ENCODE data around the gene DHTKD1. TPM values are rescaled to one million over a fixed set of nuclear protein-coding genes. Genes with fewer than 3 reads are reported as not detected.

The DHTKD1 gene
- total RNA-seq, 1 experiment from 2014 or later, result 20.6 TPM

DNA sequence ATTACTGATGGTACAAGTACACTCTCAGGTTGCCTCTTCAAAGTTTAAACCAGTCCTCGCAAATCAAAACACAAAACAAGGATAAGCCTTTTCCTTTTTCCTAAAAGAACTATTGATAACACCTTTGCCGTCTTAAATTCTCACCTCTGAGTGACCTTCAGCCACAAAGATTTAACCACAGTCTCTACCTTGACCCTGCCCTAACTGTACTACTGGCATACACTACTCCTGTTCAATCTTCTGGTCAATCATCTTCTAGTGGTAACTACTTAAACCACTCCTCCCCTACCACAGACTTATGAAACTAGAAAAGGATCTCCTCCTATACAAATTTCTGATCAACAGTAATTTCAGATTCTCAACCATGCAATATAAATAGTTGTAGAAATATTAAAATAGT is 41.2 kb upstream of the DHTKD1 start:
- peaks cover 95% of the 10 kb centered on the region for H3K79me2 ChIP-seq (ENCODE audit: insufficient read depth, low read length)
- ChIA-PET POLR2A (no interaction called here), CTCF (no interaction called here), RAD21 (ENCODE audit: low non-redundant PET in 1 of 2, low total read pairs in 2 of 2, uncharacterized antibody in 2 of 2, unreplicated experiment in 2 of 2) (no interaction called here)
- no peaks in the 10 kb centered on the region for H4K20me1 ChIP-seq (ENCODE audit: insufficient read depth)
- TF ChIP-seq RAD21 (IDR thresholded peaks at IDR 0.05; ENCODE audit: low read depth), result no peak
- no peak overlapping the region for H3K4me2 ChIP-seq (ENCODE audit: low read length)
- H3K9ac ChIP-seq (ENCODE audit: low read length), result no peak overlapping the region
- no TSS peak for BruUV-seq (replicated peaks)
- no peak overlapping the region for H3K4me3 ChIP-seq (replicated peaks in 1 of 2; ENCODE audit: low read depth in 1 of 2, low read length in 2 of 2)
- DNase-seq (ENCODE audit: low read depth, low spot score), result no peak
- no peaks in the 10 kb centered on the region for H3K9me2 ChIP-seq (ENCODE audit: insufficient read depth)
- H3K27me3 ChIP-seq (ENCODE audit: insufficient read depth, low read length), result no peaks in the 10 kb centered on the region
- intact Hi-C loops (cut with micrococcal nuclease), result no loop called here
- no peak for ATAC-seq
- H3K4me1 ChIP-seq (ENCODE audit: control insufficient read depth in 1 of 2, insufficient read depth in 2 of 2, low read length in 2 of 2), result 0 out of 4 replicates have a peak, but pooled peaks cover 0 to 4% of the 10 kb centered on the region in 2 experiments
- H3K27ac ChIP-seq (ENCODE audit: low read depth, low read length), result no peak overlapping the region
- H3K9me3 ChIP-seq (ENCODE audit: control insufficient read depth in 1 of 2, insufficient read depth in 1 of 2, low read depth in 1 of 2, low read length in 2 of 2), result no peaks in the 10 kb centered on the region
- peaks cover 29 to 31% of the 10 kb centered on the region in 2 experiments; a peak in 3 of 4 replicates for H3K36me3 ChIP-seq (ENCODE audit: control insufficient read depth in 1 of 2, insufficient read depth in 2 of 2, low read length in 2 of 2)
- H2AFZ ChIP-seq (ENCODE audit: low read depth, low read length, poor library complexity, severe bottlenecking), result no peak overlapping the region

- Histone ChIP-seq H3K4me1 (ENCODE audit: control insufficient read depth in 1 of 2, insufficient read depth in 2 of 2, low read length in 2 of 2) (no peaks in the 10 kb centered on the region), H3K9me3 (ENCODE audit: control insufficient read depth in 1 of 2, insufficient read depth in 1 of 2, low read depth in 1 of 2, low read length in 2 of 2) (no peaks in the 10 kb centered on the region), H3K9ac (ENCODE audit: low read length) (no peak overlapping the region), H4K20me1 (ENCODE audit: insufficient read depth) (no peaks in the 10 kb centered on the region), H3K27ac (ENCODE audit: low read depth, low read length) (no peak overlapping the region), H3K4me2 (ENCODE audit: low read length) (no peak overlapping the region), H3K4me3 (replicated peaks in 1 of 2; ENCODE audit: low read depth in 1 of 2, low read length in 2 of 2) (no peak overlapping the region), H3K36me3 (ENCODE audit: control insufficient read depth in 1 of 2, insufficient read depth in 2 of 2, low read length in 2 of 2) (peaks cover 34 to 42% of the 10 kb centered on the region in 2 experiments; a peak in 3 of 4 replicates), H2AFZ (ENCODE audit: low read depth, low read length, poor library complexity, severe bottlenecking) (no peak overlapping the region), H3K9me2 (ENCODE audit: insufficient read depth) (no peaks in the 10 kb centered on the region), H3K79me2 (ENCODE audit: insufficient read depth, low read length) (peaks cover 92% of the 10 kb centered on the region), H3K27me3 (ENCODE audit: insufficient read depth, low read length) (no peaks in the 10 kb centered on the region)
- ATAC-seq (no peak), DNase-seq (ENCODE audit: low read depth, low spot score) (no peak)
- ChIA-PET POLR2A (no interaction called here), RAD21 (ENCODE audit: low non-redundant PET in 1 of 2, low total read pairs in 2 of 2, uncharacterized antibody in 2 of 2, unreplicated experiment in 2 of 2) (no interaction called here), CTCF (no interaction called here)
- TF ChIP-seq, protein P1, sequence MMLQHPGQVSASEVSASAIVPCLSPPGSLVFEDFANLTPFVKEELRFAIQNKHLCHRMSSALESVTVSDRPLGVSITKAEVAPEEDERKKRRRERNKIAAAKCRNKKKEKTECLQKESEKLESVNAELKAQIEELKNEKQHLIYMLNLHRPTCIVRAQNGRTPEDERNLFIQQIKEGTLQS (IDR thresholded peaks at IDR 0.05), result no peak
- TF ChIP-seq MAX (IDR thresholded peaks at IDR 0.05) (no peak), TCF7L2 (IDR thresholded peaks at IDR 0.05; ENCODE audit: borderline replicate concordance, extremely low read depth, insufficient read depth, insufficient read length) (no peak), POLR2AphosphoS5 (IDR thresholded peaks at IDR 0.05; ENCODE audit: low read depth, low read length) (no peak), FOSL1 (IDR thresholded peaks at IDR 0.05; ENCODE audit: low read depth) (no peak), EGR1 (IDR thresholded peaks at IDR 0.05; ENCODE audit: low read depth) (no peak), SIN3A (IDR thresholded peaks at IDR 0.05; ENCODE audit: low read depth) (no peak), POLR2A (IDR thresholded peaks at IDR 0.05; ENCODE audit: borderline replicate concordance, extremely low read depth, insufficient read depth, insufficient read length) (no peak)
- no TSS peak for BruUV-seq (replicated peaks)
- intact Hi-C loops (cut with micrococcal nuclease), result no loop called here
Observed at GRCh38 chr10:12031404-12031803, 37.4 kb upstream of the DHTKD1 start.

Measured in HCT116 (cell line).